HFF-Myc (cell line): ENCODE results near the gene LIN9.

Experiments
- DNase-seq: peaks from one replicate; pipeline ENCODE4 v3.0.0-alpha.2; 2011; ENCODE audit warnings: low read depth; ENCODE audit errors: extremely low read depth
- H3K4me3 ChIP-seq: replicated peaks from 2 replicates; pipeline ENCODE4 v1.5.1; 2011; ENCODE audit warnings: low read depth, mild to moderate bottlenecking, control low read depth, low read length
- TF ChIP-seq, protein P1 (sequence below): IDR thresholded peaks from 2 replicates; pipeline ENCODE4 v1.5.1; 2012; ENCODE audit warnings: mild to moderate bottlenecking, low read depth, low read length, control low read depth; ENCODE audit errors: missing control alignments

Gene LIN9

GRCh38 chr1:226335661-226336060 is 26.7 kb upstream of the LIN9 start:
- DNase-seq, result no peak
- TF ChIP-seq, protein P1, sequence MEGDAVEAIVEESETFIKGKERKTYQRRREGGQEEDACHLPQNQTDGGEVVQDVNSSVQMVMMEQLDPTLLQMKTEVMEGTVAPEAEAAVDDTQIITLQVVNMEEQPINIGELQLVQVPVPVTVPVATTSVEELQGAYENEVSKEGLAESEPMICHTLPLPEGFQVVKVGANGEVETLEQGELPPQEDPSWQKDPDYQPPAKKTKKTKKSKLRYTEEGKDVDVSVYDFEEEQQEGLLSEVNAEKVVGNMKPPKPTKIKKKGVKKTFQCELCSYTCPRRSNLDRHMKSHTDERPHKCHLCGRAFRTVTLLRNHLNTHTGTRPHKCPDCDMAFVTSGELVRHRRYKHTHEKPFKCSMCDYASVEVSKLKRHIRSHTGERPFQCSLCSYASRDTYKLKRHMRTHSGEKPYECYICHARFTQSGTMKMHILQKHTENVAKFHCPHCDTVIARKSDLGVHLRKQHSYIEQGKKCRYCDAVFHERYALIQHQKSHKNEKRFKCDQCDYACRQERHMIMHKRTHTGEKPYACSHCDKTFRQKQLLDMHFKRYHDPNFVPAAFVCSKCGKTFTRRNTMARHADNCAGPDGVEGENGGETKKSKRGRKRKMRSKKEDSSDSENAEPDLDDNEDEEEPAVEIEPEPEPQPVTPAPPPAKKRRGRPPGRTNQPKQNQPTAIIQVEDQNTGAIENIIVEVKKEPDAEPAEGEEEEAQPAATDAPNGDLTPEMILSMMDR, result no peak
- H3K4me3 ChIP-seq, result no peak overlapping the region

GRCh38 chr1:226332947-226333346 is 24.0 kb upstream of the LIN9 start:
- no peak for DNase-seq
- H3K4me3 ChIP-seq, result no peak overlapping the region

DNA sequence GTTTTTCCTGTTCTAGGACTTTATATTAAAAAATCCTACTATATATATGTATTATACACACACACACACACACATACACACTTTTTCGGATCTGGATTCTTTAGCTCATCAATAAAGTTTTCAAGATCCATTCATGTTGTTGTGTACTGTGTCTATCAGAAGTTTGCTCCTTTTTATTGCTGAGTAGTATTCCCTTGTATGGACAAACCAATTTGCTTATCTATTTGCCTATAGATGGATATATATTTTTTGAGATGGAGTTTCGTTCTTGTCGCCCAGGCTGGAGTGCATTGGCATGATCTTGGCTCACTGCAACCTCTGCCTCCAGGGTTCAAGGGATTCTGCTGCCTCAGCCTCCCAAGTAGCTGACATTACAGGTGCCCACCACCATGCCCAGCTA is 20.3 kb upstream of the LIN9 start:
- DNase-seq, result no peak
- no peak overlapping the region for H3K4me3 ChIP-seq
- TF ChIP-seq, protein P1, result no peak

More at GRCh38 chr1:226332947-226333346, 24.0 kb upstream of the LIN9 start:
- TF ChIP-seq, protein P1, result no peak

DNA sequence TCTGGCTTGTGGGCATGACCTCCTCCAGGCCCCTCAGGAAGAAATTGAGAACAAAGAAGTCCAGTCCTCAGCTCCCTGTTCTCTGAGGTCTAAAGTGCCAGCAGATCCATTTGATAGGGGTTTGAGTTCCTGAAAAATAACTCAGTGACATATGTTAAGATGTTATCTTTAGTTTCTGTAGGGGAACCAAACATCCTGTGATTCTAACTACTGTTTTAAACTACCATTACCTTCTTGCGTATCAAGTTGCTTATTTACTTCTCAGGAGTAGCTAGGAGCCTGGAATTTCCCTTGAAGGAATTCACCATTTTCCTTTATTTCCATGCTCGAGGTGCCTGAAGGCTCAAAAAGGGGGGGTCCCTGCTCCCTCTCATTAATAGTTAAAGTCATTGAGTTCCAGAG is 18.8 kb upstream of the LIN9 start:
- no peak for DNase-seq
- TF ChIP-seq, protein P1, result no peak
- no peak overlapping the region for H3K4me3 ChIP-seq

- no peak overlapping the region for H3K4me3 ChIP-seq
- DNase-seq, result no peak
- TF ChIP-seq, protein P1, result no peak
Observed at GRCh38 chr1:226325178-226325577, 16.2 kb upstream of the LIN9 start.

- DNase-seq, result no peak
- TF ChIP-seq, protein P1, result no peak
- H3K4me3 ChIP-seq, result no peak overlapping the region
Observed at GRCh38 chr1:226324479-226324878, 15.5 kb upstream of the LIN9 start.

- no peak overlapping the region for H3K4me3 ChIP-seq
- TF ChIP-seq, protein P1, result no peak
- DNase-seq, result no peak
Observed at GRCh38 chr1:226322986-226323385, 14.0 kb upstream of the LIN9 start.
